GM12892 (cell line): ENCODE measurements around the gene PPP1R3G.
"Not testable (repeated sequence)": the region's sequence is repeated elsewhere in the genome, so short reads cannot be mapped to it uniquely, and the experiment has no call there.

Experiments
- DNase-seq: peaks from one replicate; pipeline ENCODE4 v3.0.0; 2011; ENCODE audit not compliant: insufficient read length
- FAIRE-seq: peaks from 2 replicates; lab custom pipeline; 2011; peaks lifted over from hg19 to GRCh38; lab: Jason Lieb, UNC
- POLR2A ChIP-seq: IDR thresholded peaks from 2 replicates; pipeline ENCODE4 v1.6.1; 2011; ENCODE audit warnings: low read depth, low read length, control low read depth
- POLR2AphosphoS5 ChIP-seq: IDR thresholded peaks from 2 replicates; pipeline ENCODE4 v1.6.1; 2011; ENCODE audit warnings: low read depth, low read length, control low read depth
- TAF1 ChIP-seq: IDR thresholded peaks from 2 replicates; pipeline ENCODE4 v1.6.1; 2011; ENCODE audit warnings: low read depth, mild to moderate bottlenecking, control low read depth, low read length, borderline replicate concordance

The PPP1R3G gene

DNA sequence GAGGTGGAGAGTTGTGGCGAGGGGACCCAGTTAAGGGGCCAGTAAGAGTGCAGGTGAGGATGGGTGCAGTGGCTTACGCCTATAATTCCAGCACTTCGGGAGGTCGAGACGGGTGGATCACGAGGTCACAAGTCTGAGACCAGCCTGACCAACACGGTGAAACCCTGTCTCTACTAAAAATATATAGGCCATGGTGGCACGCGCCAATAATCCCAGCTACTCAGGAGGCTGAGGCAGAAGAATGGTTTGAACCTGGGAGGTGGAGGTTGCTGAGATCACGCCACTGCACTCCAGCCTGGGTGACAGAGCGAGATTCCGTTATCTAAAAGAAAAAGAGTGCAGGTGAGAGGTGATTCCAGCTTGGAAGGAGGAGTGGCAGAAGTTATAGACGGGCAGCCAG is 28.0 kb downstream of the PPP1R3G start:
- TF ChIP-seq POLR2AphosphoS5 = no peak
- TF ChIP-seq POLR2A = no peak
- TF ChIP-seq TAF1 = no peak
- no peak for DNase-seq

DNA sequence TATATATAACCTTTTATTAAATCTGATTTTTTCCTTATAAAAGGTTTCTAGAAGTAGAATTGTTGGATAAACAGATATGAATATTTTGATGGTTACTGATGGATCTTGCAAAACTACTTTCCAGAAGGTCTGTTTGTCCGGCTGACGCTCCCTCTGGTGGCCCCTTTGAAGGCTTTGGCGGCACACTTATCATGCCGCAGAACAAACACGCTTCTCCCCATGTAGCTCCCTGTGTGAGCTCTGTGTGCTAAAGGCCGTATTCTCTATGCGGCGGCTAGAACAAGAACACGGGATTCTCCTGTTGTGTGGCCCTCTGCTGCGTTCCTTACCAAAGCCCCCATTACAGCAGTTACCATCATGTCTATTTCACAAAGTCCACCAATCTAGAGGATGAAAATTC is 30.0 kb downstream of the PPP1R3G start:
- FAIRE-seq = no peak
- DNase-seq = no peak
- TF ChIP-seq TAF1 (no peak), POLR2A (no peak), POLR2AphosphoS5 (no peak)

More for the DNA sequence above, 28.0 kb downstream of the PPP1R3G start:
- no peak for FAIRE-seq

DNA sequence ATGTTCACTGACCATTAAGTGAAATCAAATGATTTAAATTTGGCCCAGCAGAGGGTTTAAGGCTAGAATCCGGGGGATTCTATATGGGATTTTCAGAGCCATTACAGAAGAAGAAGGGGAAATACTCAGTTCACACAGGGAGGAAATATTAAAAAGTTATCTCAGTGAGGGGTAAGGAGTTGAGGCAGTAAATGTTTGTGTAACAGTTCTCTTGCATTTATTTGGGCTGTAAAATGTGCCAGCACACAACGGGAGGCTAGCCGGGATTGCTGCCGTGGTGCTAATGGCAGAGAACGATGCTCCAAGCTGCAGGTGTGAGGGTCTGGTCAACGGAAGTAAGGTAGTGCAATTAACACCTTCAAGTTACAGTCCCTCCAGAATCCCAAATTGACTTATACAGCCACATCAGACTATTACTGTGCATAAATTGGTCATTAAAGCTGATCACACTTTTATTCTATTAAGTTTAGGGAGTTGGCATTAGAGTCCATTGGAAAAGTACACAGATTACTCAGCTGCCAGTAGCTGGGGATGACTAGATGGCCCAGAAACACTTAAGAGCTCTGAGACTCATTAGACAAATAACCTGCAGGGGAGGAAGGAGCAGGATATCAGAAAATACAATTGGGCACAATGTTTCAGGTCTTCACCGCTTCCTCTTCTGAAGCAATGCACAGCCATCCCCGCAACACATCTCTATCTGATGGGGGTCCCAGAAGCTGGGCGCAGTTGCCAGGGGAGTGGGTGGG is 31.3 kb downstream of the PPP1R3G start:
- TF ChIP-seq TAF1 (no peak), POLR2A (no peak), POLR2AphosphoS5 (no peak)
- DNase-seq = no peak
- FAIRE-seq = no peak

DNA sequence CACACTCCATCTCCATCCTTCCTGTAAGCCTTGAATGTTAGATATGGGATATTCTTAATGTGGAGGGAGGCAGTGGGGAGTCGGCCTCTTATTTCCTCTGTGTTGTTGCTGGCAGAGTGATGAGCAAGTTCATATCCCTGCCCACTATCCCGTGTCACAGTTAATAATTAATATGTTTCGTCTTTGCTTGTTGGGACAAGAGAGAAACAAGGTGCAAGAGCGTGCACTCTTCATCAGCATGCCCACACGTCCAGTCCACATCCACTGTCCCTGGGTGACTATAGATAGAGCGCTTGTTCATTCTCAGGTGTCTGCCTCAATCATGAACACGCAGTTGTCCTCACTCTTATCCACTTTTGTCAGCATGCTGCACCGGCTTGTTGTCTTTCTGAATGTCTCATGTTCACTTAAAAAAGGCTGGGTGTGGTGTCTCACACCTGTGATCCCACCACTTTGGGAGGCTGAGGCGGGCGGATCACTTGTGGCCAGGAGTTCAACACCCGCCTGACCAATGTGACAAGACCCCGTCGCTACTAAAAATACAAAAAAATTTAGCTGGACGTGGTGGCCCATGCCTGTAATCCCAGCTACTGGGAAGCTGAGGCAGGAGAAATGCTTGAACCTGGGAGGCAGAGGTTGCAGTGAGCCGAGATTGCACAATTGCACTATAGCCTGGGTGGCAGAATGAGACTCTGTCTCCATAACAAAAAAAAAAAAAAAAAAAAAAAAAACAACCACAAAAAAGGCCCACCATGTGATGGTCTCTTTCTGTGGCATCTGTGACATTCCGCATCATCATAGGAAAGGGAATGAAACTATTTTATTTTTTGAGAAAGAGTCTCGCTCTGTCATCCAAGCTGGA is 34.2 kb downstream of the PPP1R3G start:
- DNase-seq = no peak
- no peak for FAIRE-seq
- no peak for TF ChIP-seq TAF1
- TF ChIP-seq POLR2AphosphoS5 = no peak
- TF ChIP-seq POLR2A = no peak

DNA sequence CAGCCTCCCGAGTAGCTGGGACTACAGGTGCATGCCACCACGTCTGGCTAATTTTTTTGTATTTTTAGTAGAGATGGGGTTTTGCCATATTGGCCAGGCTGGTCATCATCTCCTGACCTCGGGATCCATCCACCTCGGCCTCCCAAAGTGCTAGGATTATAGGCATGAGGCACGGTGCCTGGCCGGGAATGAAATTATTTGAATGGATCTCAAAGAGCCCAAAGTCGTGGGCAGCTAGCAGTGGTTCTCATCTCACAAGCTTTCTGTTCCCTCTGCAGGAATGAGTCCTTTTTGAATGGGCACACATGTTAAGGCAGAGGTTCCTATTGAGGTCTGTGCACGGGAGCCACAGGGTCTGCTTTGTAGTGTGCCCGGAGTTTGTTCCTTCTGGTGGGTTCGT is 34.9 kb downstream of the PPP1R3G start:
- FAIRE-seq (no peak), DNase-seq (no peak)
- TF ChIP-seq POLR2AphosphoS5 (no peak), POLR2A (no peak), TAF1 (no peak)

DNA sequence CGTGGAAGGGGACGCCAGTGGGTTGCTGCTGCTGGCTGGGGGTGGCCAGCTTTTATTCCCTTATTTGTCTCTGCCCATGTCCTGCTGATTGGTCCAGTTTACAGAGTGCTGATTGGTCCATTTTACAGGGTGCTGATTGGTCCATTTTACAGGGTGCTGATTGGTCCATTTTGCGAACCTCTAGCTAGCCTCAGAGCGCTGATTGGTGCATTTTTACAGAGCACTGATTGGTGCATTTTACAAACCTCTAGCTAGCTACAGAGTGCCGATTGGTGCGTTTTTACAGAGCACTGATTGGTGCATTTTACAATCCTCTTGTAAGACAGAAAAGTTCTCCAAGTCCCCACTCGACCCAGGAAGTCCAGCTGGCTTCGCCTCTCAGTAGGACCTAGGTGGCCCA is 35.4 kb downstream of the PPP1R3G start:
- DNase-seq, FAIRE-seq: not testable (repeated sequence)

DNA sequence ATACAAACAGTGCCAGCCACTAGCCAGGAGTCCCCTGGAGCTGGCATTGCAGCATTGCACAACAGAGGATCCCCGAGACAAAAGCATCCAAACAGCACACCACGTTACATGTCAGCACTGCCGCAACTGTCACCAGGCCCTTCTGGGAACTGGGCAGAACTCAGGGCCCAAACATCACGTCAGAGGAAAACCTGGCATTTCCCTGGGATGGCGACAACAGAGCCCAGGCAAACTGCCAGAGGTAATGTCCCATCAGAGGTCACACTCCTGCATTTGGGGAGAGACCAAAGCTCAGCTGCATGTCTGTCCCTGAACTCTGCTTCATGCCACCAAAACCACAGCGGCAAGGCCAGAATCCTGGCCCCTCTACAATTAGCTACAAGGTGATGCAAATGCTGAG is 36.3 kb downstream of the PPP1R3G start:
- TF ChIP-seq POLR2AphosphoS5 (no peak), TAF1 (no peak), POLR2A (no peak)
- FAIRE-seq (no peak), DNase-seq (no peak)

DNA sequence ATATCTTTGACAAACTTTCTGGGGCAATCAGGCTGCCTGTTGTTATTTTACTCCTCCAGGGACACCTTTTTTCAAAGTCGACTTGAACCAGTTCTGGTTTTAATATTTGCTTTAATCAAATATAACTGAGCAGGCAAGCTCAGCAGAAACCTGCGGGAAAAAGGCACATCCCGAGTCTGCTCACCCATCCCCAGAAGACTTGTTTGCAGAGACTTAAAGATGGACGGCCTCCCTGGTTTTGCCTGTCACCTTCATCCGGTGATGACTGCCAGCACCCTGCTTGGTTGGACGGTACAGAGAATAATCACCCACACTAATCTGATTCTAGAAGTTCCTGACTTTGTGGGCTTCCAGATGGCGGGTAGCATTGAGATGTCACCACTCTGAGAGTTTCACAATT is 36.8 kb downstream of the PPP1R3G start:
- no peak for TF ChIP-seq TAF1
- TF ChIP-seq POLR2AphosphoS5 = no peak
- TF ChIP-seq POLR2A = no peak
- FAIRE-seq (no peak), DNase-seq (no peak)

DNA sequence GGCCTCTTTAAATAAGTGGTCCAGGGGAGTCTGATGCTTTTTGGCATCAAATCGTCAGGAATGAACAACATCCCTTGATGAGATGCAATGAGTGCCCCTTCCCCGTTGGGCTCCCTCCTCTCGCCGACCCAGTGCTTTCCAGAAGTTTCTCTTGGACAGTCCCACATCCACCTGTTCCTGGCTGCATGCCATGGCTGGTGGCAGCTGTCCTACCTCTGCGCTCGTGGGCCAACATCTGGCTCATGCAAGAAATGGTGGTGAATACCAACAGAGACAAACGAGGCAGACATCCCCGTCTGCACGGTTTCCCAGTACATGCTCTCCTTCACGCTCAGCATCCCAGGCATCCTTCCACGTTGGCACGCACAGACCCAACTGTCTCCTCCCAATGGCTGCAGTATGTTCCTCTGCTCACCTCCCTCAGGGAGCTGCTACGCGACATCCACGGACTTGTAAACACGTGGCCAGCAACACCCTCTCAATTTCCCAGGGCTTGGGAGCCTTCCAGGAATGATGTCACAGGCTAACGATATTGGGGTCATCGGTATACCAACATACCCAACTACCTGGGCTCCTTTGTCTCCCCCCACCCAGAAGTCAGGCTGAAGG is 37.5 kb downstream of the PPP1R3G start:
- TF ChIP-seq POLR2AphosphoS5 = no peak
- no peak for TF ChIP-seq POLR2A
- no peak for TF ChIP-seq TAF1
- DNase-seq (no peak), FAIRE-seq (no peak)

DNA sequence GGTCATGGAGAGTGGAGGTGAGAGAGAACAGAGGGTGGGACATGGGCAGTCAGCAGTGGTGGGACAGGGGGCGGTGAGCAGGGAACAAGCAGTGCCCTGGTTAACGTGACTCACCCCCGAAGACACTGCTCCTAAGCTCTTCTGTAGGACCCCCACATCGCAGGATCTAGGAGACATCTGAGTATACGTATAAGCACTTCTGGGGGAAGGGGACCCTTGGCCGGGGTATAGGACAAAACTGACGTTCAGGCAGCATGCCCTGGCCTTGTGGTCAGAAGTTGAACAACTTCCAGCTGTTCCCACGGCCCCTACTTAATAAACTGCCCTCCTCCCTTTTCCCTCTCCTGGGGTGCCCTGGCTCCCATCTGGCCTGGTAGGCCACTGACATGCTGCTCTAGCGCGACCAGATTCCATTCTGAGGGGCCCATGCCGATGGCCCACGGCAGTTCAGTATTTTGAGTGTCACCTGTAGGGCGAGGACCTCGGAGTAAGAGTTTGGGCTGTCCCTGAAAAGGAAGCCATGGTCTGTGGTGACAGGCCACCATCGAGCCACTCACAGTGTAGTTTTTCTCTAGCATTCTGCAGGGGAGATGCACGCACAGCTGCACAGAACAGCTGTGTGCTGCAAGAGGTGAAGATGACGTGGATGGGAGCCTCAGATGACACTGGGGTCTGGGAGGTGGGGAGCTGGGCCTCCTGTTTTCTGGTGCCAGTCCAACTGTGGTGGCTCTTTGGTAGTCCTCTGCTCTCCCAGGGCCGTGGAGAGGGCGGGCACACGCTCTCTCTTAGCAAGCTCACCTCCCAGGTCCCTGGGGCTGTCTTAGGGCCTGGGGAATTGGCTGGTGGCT is 38.4 kb downstream of the PPP1R3G start:
- no peak for FAIRE-seq
- no peak for TF ChIP-seq TAF1
- no peak for TF ChIP-seq POLR2A
- no peak for TF ChIP-seq POLR2AphosphoS5
- no peak for DNase-seq

DNA sequence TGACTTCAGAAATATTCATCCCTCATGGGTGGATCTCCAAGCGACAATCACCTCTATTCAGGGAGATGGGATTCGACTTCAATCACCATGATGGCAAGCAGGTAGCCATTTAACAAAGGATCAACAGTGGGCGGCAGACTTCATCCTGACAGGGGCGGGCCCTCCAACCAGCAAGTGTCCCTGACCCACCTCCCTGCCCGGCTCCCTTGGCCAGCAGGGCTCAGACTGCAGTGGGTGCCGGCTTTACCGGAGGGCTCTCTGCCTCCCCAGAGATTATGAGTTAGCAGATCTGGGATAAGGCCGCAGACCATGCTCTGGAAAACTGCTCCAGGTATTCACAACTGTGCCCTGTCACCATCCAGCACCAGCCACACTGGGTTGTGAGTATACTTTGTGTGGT is 39.4 kb downstream of the PPP1R3G start:
- FAIRE-seq (no peak), DNase-seq (no peak)
- no peak for TF ChIP-seq TAF1
- no peak for TF ChIP-seq POLR2AphosphoS5
- no peak for TF ChIP-seq POLR2A
